ENCODE data around the gene MKNK1. TPM values are rescaled to one million over a fixed set of nuclear protein-coding genes. Genes with fewer than 3 reads are reported as not detected.

MKNK1 gene
- total RNA-seq, 1 donor: 25.4 TPM

GRCh38 chr1:46523496-46524353, 80.3 kb downstream of the MKNK1 start:
- H3K4me3 ChIP-seq (ENCODE audit: low read length): no peak overlapping the region
- H3K4me1 ChIP-seq (ENCODE audit: insufficient read depth, low read length): no peaks in the 10 kb centered on the region
- no peaks in the 10 kb centered on the region for H3K9me3 ChIP-seq (ENCODE audit: low read depth, low read length)
- H3K27me3 ChIP-seq (ENCODE audit: insufficient read depth, low read length): peaks cover 17% of the 10 kb centered on the region

GRCh38 chr1:46522969-46523320, 81.1 kb downstream of the MKNK1 start:
- H3K4me3 ChIP-seq (ENCODE audit: low read length): no peak overlapping the region
- no peaks in the 10 kb centered on the region for H3K9me3 ChIP-seq (ENCODE audit: low read depth, low read length)
- H3K27me3 ChIP-seq (ENCODE audit: insufficient read depth, low read length): peaks cover 11% of the 10 kb centered on the region
- H3K4me1 ChIP-seq (ENCODE audit: insufficient read depth, low read length): no peaks in the 10 kb centered on the region

GRCh38 chr1:46522184-46522968, 81.7 kb downstream of the MKNK1 start:
- H3K9me3 ChIP-seq (ENCODE audit: low read depth, low read length): no peaks in the 10 kb centered on the region
- H3K4me3 ChIP-seq (ENCODE audit: low read length): no peak overlapping the region
- peaks cover 10% of the 10 kb centered on the region for H3K27me3 ChIP-seq (ENCODE audit: insufficient read depth, low read length)
- H3K4me1 ChIP-seq (ENCODE audit: insufficient read depth, low read length): no peaks in the 10 kb centered on the region

- H3K4me3 ChIP-seq (ENCODE audit: low read length): no peak overlapping the region
- peaks cover 7% of the 10 kb centered on the region for H3K27me3 ChIP-seq (ENCODE audit: insufficient read depth, low read length)
- no peaks in the 10 kb centered on the region for H3K4me1 ChIP-seq (ENCODE audit: insufficient read depth, low read length)
- H3K9me3 ChIP-seq (ENCODE audit: low read depth, low read length): no peaks in the 10 kb centered on the region
Measured at GRCh38 chr1:46521414-46521813, 82.7 kb downstream of the MKNK1 start.

GRCh38 chr1:46520063-46520911, 83.8 kb downstream of the MKNK1 start:
- no peaks in the 10 kb centered on the region for H3K9me3 ChIP-seq (ENCODE audit: low read depth, low read length)
- no peak overlapping the region for H3K4me3 ChIP-seq (ENCODE audit: low read length)
- H3K27me3 ChIP-seq (ENCODE audit: insufficient read depth, low read length): no peaks in the 10 kb centered on the region
- no peaks in the 10 kb centered on the region for H3K4me1 ChIP-seq (ENCODE audit: insufficient read depth, low read length)

GRCh38 chr1:46519209-46519608, 84.9 kb downstream of the MKNK1 start:
- Histone ChIP-seq H3K9me3 (ENCODE audit: low read depth, low read length) (no peaks in the 10 kb centered on the region), H3K4me3 (ENCODE audit: low read length) (no peak overlapping the region), H3K27me3 (ENCODE audit: insufficient read depth, low read length) (no peaks in the 10 kb centered on the region), H3K4me1 (ENCODE audit: insufficient read depth, low read length) (no peaks in the 10 kb centered on the region)

- Histone ChIP-seq H3K27me3 (ENCODE audit: insufficient read depth, low read length) (no peaks in the 10 kb centered on the region), H3K4me1 (ENCODE audit: insufficient read depth, low read length) (no peaks in the 10 kb centered on the region), H3K9me3 (ENCODE audit: low read depth, low read length) (no peaks in the 10 kb centered on the region), H3K4me3 (ENCODE audit: low read length) (no peak overlapping the region)
Measured at GRCh38 chr1:46517932-46518498, 86.1 kb downstream of the MKNK1 start.

- Histone ChIP-seq H3K4me3 (ENCODE audit: low read length) (no peak overlapping the region), H3K4me1 (ENCODE audit: insufficient read depth, low read length) (no peaks in the 10 kb centered on the region), H3K27me3 (ENCODE audit: insufficient read depth, low read length) (no peaks in the 10 kb centered on the region), H3K9me3 (ENCODE audit: low read depth, low read length) (no peaks in the 10 kb centered on the region)
Measured at GRCh38 chr1:46517010-46517600, 87.0 kb downstream of the MKNK1 start.

- Histone ChIP-seq H3K9me3 (ENCODE audit: low read depth, low read length) (no peaks in the 10 kb centered on the region), H3K4me1 (ENCODE audit: insufficient read depth, low read length) (no peaks in the 10 kb centered on the region), H3K27me3 (ENCODE audit: insufficient read depth, low read length) (no peaks in the 10 kb centered on the region), H3K4me3 (ENCODE audit: low read length) (no peak overlapping the region)
Measured at GRCh38 chr1:46516200-46516950, 87.7 kb downstream of the MKNK1 start.

GRCh38 chr1:46515576-46515975, 88.5 kb downstream of the MKNK1 start:
- no peaks in the 10 kb centered on the region for H3K27me3 ChIP-seq (ENCODE audit: insufficient read depth, low read length)
- H3K4me3 ChIP-seq (ENCODE audit: low read length): no peak overlapping the region
- no peaks in the 10 kb centered on the region for H3K9me3 ChIP-seq (ENCODE audit: low read depth, low read length)
- H3K4me1 ChIP-seq (ENCODE audit: insufficient read depth, low read length): no peaks in the 10 kb centered on the region

GRCh38 chr1:46513536-46513935, 90.5 kb downstream of the MKNK1 start:
- Histone ChIP-seq H3K4me1 (ENCODE audit: insufficient read depth, low read length) (no peaks in the 10 kb centered on the region), H3K4me3 (ENCODE audit: low read length) (no peak overlapping the region), H3K9me3 (ENCODE audit: low read depth, low read length) (no peaks in the 10 kb centered on the region), H3K27me3 (ENCODE audit: insufficient read depth, low read length) (no peaks in the 10 kb centered on the region)

GRCh38 chr1:46512792-46513190, 91.3 kb downstream of the MKNK1 start:
- Histone ChIP-seq H3K9me3 (ENCODE audit: low read depth, low read length) (no peaks in the 10 kb centered on the region), H3K4me1 (ENCODE audit: insufficient read depth, low read length) (no peaks in the 10 kb centered on the region), H3K4me3 (ENCODE audit: low read length) (no peak overlapping the region), H3K27me3 (ENCODE audit: insufficient read depth, low read length) (no peaks in the 10 kb centered on the region)

- no peaks in the 10 kb centered on the region for H3K9me3 ChIP-seq (ENCODE audit: low read depth, low read length)
- H3K4me1 ChIP-seq (ENCODE audit: insufficient read depth, low read length): no peaks in the 10 kb centered on the region
- no peaks in the 10 kb centered on the region for H3K27me3 ChIP-seq (ENCODE audit: insufficient read depth, low read length)
- H3K4me3 ChIP-seq (ENCODE audit: low read length): no peak overlapping the region
Measured at GRCh38 chr1:46512135-46512791, 91.8 kb downstream of the MKNK1 start.

Data from mononuclear cell (primary cell).